HepG2 (cell line): ENCODE data around the gene FAH. TPM values are rescaled to one million over a fixed set of nuclear protein-coding genes. Genes with fewer than 3 reads are reported as not detected.

Experiments
- EHMT2 ChIP-seq: fragments of 200-600 bp; sonication (generic); IDR thresholded peaks from 2 replicates; pipeline ENCODE4 v1.7.0; 2017; ENCODE audit warnings: antibody characterized with exemption, low read depth, low read length, borderline replicate concordance
- HHEX ChIP-seq: IDR thresholded peaks from 2 replicates; pipeline ENCODE4 v1.6.1; 2016; ENCODE audit warnings: control low read depth
- HNF1B ChIP-seq: sonication (generic); formaldehyde crosslinking; IDR thresholded peaks from 2 replicates; pipeline ENCODE4 v1.5.1; 2020; ENCODE audit warnings: mild to moderate bottlenecking, moderate library complexity, missing genetic modification reagents
- HOMEZ ChIP-seq: IDR thresholded peaks from 2 replicates; pipeline ENCODE4 v1.6.1; 2016; ENCODE audit warnings: low read depth
- MXD4 ChIP-seq: IDR thresholded peaks from 2 replicates; pipeline ENCODE4 v1.6.1; 2016; ENCODE audit warnings: mild to moderate bottlenecking, missing biosample characterization, missing genetic modification reagents
- NBN ChIP-seq: fragments of 450-650 bp; conservative IDR thresholded peaks from 2 replicates; pipeline ENCODE4 v1.6.1; 2017
- PAXIP1 ChIP-seq: sonication (generic); formaldehyde crosslinking; conservative IDR thresholded peaks from 2 replicates; pipeline ENCODE4 v1.4.0; 2020; ENCODE audit warnings: mild to moderate bottlenecking, missing genetic modification reagents, moderate library complexity
- RFX5 ChIP-seq: IDR thresholded peaks from 2 replicates; pipeline ENCODE4 v1.6.1; 2011; ENCODE audit warnings: low read depth, low read length, improper control_type of control experiment
- SRSF9 ChIP-seq: fragments of 200-400 bp; formaldehyde crosslinking; IDR thresholded peaks from 2 replicates; pipeline ENCODE4 v1.6.1; 2018; ENCODE audit warnings: borderline replicate concordance, mild to moderate bottlenecking, low read depth, low read length; ENCODE audit not compliant: insufficient read depth, poor library complexity, severe bottlenecking
- TFDP2 ChIP-seq: sonication (generic); formaldehyde crosslinking; IDR thresholded peaks from 2 replicates; pipeline ENCODE4 v1.4.0; 2020; ENCODE audit warnings: missing genetic modification reagents
- ZBTB7A ChIP-seq: sonication (generic); formaldehyde crosslinking; IDR thresholded peaks from 2 replicates; pipeline ENCODE4 v1.8.0; 2022; ENCODE audit warnings: mild to moderate bottlenecking, missing genetic modification reagents
- ZNF292 ChIP-seq: sonication (generic); formaldehyde crosslinking; IDR thresholded peaks from 2 replicates; pipeline ENCODE4 v1.8.1; 2022; ENCODE audit warnings: mild to moderate bottlenecking, low read depth, missing genetic modification reagents, borderline replicate concordance
- ZNF431 ChIP-seq: sonication (generic); formaldehyde crosslinking; IDR thresholded peaks from 2 replicates; pipeline ENCODE4 v1.9.0; 2022; ENCODE audit warnings: missing genetic modification reagents, low read depth, mild to moderate bottlenecking, borderline replicate concordance
- ZNF496 ChIP-seq: sonication (generic); formaldehyde crosslinking; IDR thresholded peaks from 2 replicates; pipeline ENCODE4 v1.8.1; 2023; ENCODE audit warnings: mild to moderate bottlenecking, moderate library complexity, missing genetic modification reagents; ENCODE audit not compliant: insufficient replicate concordance
- ZNF773 ChIP-seq: sonication (generic); formaldehyde crosslinking; IDR thresholded peaks from 2 replicates; pipeline ENCODE4 v1.4.0; 2020; ENCODE audit warnings: missing genetic modification reagents, borderline replicate concordance
- polyA plus RNA-seq, 8 experiments: library from polyadenylated mRNA; depleted of rRNA in 3 of 8; stranded (reverse) in 7 of 8; unstranded in 1 of 8; fragments of >200 nt; fragmentation: Illumina TruSeq in 4 of 8; extraction: Trizol in 4 of 8; gene quantifications; 2 replicates each; pipeline versions ENCODE4 v1.2.1 to v1.2.3, GENCODE V29; 2011 to 2016; ENCODE audit warnings: low read depth in 4 of 8, missing spikeins in 1 of 8, mixed read lengths in 1 of 8; ENCODE audit not compliant: insufficient read depth in 1 of 8
- total RNA-seq, 5 experiments: library from RNA; depleted of rRNA; stranded (reverse); fragments of >200 nt; fragmentation: Illumina TruSeq; extraction: Trizol; gene quantifications; 2 replicates each; pipeline ENCODE4 v1.2.3, GENCODE V29; 2016; ENCODE audit warnings: low read depth in 1 of 5

The FAH gene
- total and polyA plus RNA-seq, 2 of the 13 experiments (the other 11 are each of a cell fraction or from before 2014, with no cell fraction given): 36.6 to 75.0 TPM

- TF ChIP-seq HOMEZ (CRISPR knock-in tag) (0 out of 2 replicates have a peak, but pooled peaks have one; percentile 27), NBN (no peak), RFX5 (no peak), SRSF9 (no peak), TFDP2 (CRISPR knock-in tag) (no peak), EHMT2 (0 out of 2 replicates have a peak, but pooled peaks have one; percentile 24), MXD4 (CRISPR knock-in tag) (no peak), ZNF431 (no peak), ZNF496 (CRISPR knock-in tag) (no peak), PAXIP1 (CRISPR knock-in tag) (peak; percentile 60), ZBTB7A (CRISPR knock-in tag) (0 out of 2 replicates have a peak, but pooled peaks have one; percentile 22), HHEX (no peak), ZNF773 (no peak), ZNF292 (CRISPR knock-in tag) (peak; percentile 47; the same call in 1 of the 2 replicates), HNF1B (CRISPR knock-in tag) (peak; percentile 47; the same call in 1 of the 2 replicates)
These were observed 39.2 kb downstream of the FAH start (continued) for GRCh38 chr15:80191897-80192595.
